Chondrocyte (in vitro differentiated cells): ENCODE results near the gene SMOC2. TPM values are rescaled to one million over a fixed set of nuclear protein-coding genes. Genes with fewer than 3 reads are reported as not detected.

ENCODE experiments used
- DNase-seq: peaks from one replicate; pipeline ENCODE4 v3.0.0; 2021; ENCODE audit warnings: mixed read lengths, low spot score
- H3K27ac Mint-ChIP-seq: one replicate; pipeline ENCODE4 v1.8.0; 2021; ENCODE audit warnings: mild to moderate bottlenecking, moderate library complexity, mixed read lengths; ENCODE audit not compliant: unreplicated experiment
- H3K27me3 Mint-ChIP-seq: 2 replicates; pipeline ENCODE4 v1.8.0; 2021; ENCODE audit warnings: low read depth, mixed read lengths
- H3K36me3 Mint-ChIP-seq: 2 replicates; pipeline ENCODE4 v1.8.0; 2021; ENCODE audit warnings: low read depth, mixed read lengths
- H3K4me1 Mint-ChIP-seq: 2 replicates; pipeline ENCODE4 v1.8.0; 2021; ENCODE audit warnings: low read depth, mild to moderate bottlenecking, mixed read lengths
- H3K4me3 Mint-ChIP-seq: one replicate; pipeline ENCODE4 v1.8.0; 2021; ENCODE audit warnings: mild to moderate bottlenecking, moderate library complexity, mixed read lengths; ENCODE audit not compliant: unreplicated experiment
- H3K9me3 Mint-ChIP-seq: 2 replicates; pipeline ENCODE4 v1.8.0; 2021; ENCODE audit warnings: low read depth, mixed read lengths
- total RNA-seq: library from RNA; stranded (reverse); gene quantifications from 3 replicates; pipeline ENCODE4 v1.2.1, GENCODE V29; 2021
- TF ChIP-seq, protein P1 (sequence below): fragments of 200-600 bp; sonication (generic); IDR thresholded peaks from 2 replicates; pipeline ENCODE4 v1.5.0; 2021; ENCODE audit warnings: antibody characterized with exemption, mild to moderate bottlenecking, moderate library complexity

Gene SMOC2
- total RNA-seq, 1 donor from 2014 or later = 148 TPM

- Mint-ChIP-seq H3K9me3 (no peaks in the 10 kb centered on the region), H3K36me3 (peaks cover 18% of the 10 kb centered on the region)
- no peak for DNase-seq
Observed at GRCh38 chr6:168550326-168550725, 109.3 kb downstream of the SMOC2 start.

DNA sequence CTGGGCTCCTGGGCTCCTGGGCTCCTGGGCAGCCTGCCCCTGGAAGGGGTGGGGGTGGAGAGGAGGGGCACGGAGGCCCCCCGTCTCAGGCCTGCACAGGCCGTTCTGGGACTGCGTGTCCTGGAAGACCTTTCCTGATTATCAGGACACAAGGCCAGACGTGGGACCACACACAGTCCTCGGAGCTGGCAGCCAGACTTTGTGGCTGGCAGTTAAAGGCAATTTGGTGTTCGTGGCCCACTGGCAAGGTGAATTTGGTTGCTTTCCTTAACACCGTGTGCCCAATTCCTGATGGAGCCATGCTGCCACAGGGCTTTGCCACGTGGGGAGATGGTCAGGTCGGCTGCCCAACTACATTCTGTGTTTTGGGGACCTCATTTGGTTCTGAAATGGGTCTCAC lies 113.5 kb downstream of the SMOC2 start:
- H3K9me3 Mint-ChIP-seq = no peaks in the 10 kb centered on the region
- H3K4me1 Mint-ChIP-seq = no peaks in the 10 kb centered on the region
- no peak overlapping the region for H3K27ac Mint-ChIP-seq
- H3K27me3 Mint-ChIP-seq = peaks cover 2% of the 10 kb centered on the region
- no peak overlapping the region for H3K4me3 Mint-ChIP-seq
- H3K36me3 Mint-ChIP-seq = peaks cover 15% of the 10 kb centered on the region
- no peak for DNase-seq
- TF ChIP-seq, protein P1, sequence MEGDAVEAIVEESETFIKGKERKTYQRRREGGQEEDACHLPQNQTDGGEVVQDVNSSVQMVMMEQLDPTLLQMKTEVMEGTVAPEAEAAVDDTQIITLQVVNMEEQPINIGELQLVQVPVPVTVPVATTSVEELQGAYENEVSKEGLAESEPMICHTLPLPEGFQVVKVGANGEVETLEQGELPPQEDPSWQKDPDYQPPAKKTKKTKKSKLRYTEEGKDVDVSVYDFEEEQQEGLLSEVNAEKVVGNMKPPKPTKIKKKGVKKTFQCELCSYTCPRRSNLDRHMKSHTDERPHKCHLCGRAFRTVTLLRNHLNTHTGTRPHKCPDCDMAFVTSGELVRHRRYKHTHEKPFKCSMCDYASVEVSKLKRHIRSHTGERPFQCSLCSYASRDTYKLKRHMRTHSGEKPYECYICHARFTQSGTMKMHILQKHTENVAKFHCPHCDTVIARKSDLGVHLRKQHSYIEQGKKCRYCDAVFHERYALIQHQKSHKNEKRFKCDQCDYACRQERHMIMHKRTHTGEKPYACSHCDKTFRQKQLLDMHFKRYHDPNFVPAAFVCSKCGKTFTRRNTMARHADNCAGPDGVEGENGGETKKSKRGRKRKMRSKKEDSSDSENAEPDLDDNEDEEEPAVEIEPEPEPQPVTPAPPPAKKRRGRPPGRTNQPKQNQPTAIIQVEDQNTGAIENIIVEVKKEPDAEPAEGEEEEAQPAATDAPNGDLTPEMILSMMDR = no peak

More at GRCh38 chr6:168550326-168550725, 109.3 kb downstream of the SMOC2 start:
- TF ChIP-seq, protein P1 = no peak
- Mint-ChIP-seq H3K27me3 (peaks cover 2% of the 10 kb centered on the region), H3K4me1 (peaks cover 20% of the 10 kb centered on the region), H3K27ac (no peak overlapping the region), H3K4me3 (no peak overlapping the region)

GRCh38 chr6:168554898-168555617 lies 114.1 kb downstream of the SMOC2 start:
- Mint-ChIP-seq H3K9me3 (peaks cover under 1% of the 10 kb centered on the region), H3K4me3 (no peak overlapping the region), H3K4me1 (no peaks in the 10 kb centered on the region), H3K27me3 (peaks cover 2% of the 10 kb centered on the region), H3K27ac (no peak overlapping the region), H3K36me3 (peaks cover 15% of the 10 kb centered on the region)
- DNase-seq = no peak
- TF ChIP-seq, protein P1 = no peak

- no peak for DNase-seq
- no peak overlapping the region for H3K27ac Mint-ChIP-seq
Observed at GRCh38 chr6:168555618-168556273, 114.8 kb downstream of the SMOC2 start.

DNA sequence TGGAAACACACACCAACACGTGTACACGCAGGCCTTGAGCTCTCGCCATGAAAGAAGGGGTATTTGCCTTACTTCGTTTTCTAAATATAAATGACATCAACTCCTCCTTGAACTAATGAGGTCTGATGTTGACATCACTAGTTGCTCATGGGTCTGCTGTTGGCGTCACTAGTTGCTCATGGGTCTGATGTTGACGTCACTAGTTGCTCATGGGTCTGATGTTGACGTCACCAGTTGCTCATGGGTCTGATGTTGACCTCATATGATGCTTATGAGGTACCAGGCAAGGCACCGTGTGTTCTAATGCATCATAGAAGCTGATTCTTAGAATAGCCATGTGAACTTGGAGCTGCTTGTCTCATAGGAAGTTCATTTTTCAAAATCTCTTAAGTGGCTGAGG lies 116.5 kb downstream of the SMOC2 start:
- Mint-ChIP-seq H3K27me3 (peaks cover 2% of the 10 kb centered on the region), H3K9me3 (peaks cover 4% of the 10 kb centered on the region), H3K4me3 (no peak overlapping the region), H3K27ac (no peak overlapping the region), H3K36me3 (peaks cover 16% of the 10 kb centered on the region), H3K4me1 (no peaks in the 10 kb centered on the region)
- DNase-seq = no peak
- TF ChIP-seq, protein P1 = no peak

More at GRCh38 chr6:168555618-168556273, 114.8 kb downstream of the SMOC2 start:
- H3K4me1 Mint-ChIP-seq = no peaks in the 10 kb centered on the region
- H3K36me3 Mint-ChIP-seq = peaks cover 16% of the 10 kb centered on the region
- H3K9me3 Mint-ChIP-seq = peaks cover 2% of the 10 kb centered on the region
- H3K27me3 Mint-ChIP-seq = peaks cover 2% of the 10 kb centered on the region
- no peak overlapping the region for H3K4me3 Mint-ChIP-seq
- TF ChIP-seq, protein P1 = no peak
